GM23338 (cell line): ENCODE measurements around the gene RNF183. TPM values are rescaled to one million over a fixed set of nuclear protein-coding genes. Genes with fewer than 3 reads are reported as not detected.

ENCODE experiments used
- ATAC-seq: fragments of 200-7000 bp; cut with Tn5 transposase; 3 replicates; pipeline ENCODE4 v1.9.1; 2020
- DNase-seq: peaks from one replicate; pipeline ENCODE4 v3.0.0-alpha.2; 2015; ENCODE audit warnings: low spot score
- H2AFZ ChIP-seq: fragments of 200-600 bp; sonication (generic); 2 replicates; pipeline ENCODE4 v1.8.0; 2016; ENCODE audit warnings: antibody characterized with exemption, mild to moderate bottlenecking, moderate library complexity
- H3F3A ChIP-seq: fragments of 200-600 bp; sonication (generic); replicated peaks from 2 replicates; pipeline ENCODE4 v1.8.0; 2017; ENCODE audit warnings: antibody characterized with exemption, mixed run types, low read depth
- H3K27ac ChIP-seq: fragments of 200-600 bp; sonication (generic); 2 replicates; pipeline ENCODE4 v1.6.1; 2016; ENCODE audit warnings: low read depth
- H3K27me3 ChIP-seq: fragments of 200-600 bp; sonication (generic); 2 replicates; pipeline ENCODE4 v1.8.0; 2016; ENCODE audit warnings: mild to moderate bottlenecking, mixed run types, moderate library complexity; ENCODE audit not compliant: insufficient read depth
- H3K36me3 ChIP-seq: fragments of 200-600 bp; sonication (generic); 2 replicates; pipeline ENCODE4 v1.8.0; 2016; ENCODE audit warnings: mild to moderate bottlenecking; ENCODE audit not compliant: insufficient read depth
- H3K4me1 ChIP-seq: fragments of 200-600 bp; sonication (generic); 2 replicates; pipeline ENCODE4 v1.8.0; 2016; ENCODE audit warnings: mild to moderate bottlenecking, moderate library complexity; ENCODE audit not compliant: insufficient read depth
- H3K4me2 ChIP-seq: fragments of 200-600 bp; sonication (generic); 2 replicates; pipeline ENCODE4 v1.7.1; 2017; ENCODE audit warnings: mixed run types
- H3K4me3 ChIP-seq: fragments of 200-600 bp; sonication (generic); 2 replicates; pipeline ENCODE4 v1.6.1; 2016; ENCODE audit warnings: mixed run types
- H3K79me2 ChIP-seq: fragments of 200-600 bp; sonication (generic); replicated peaks from 2 replicates; pipeline ENCODE4 v1.8.0; 2017; ENCODE audit warnings: mild to moderate bottlenecking; ENCODE audit not compliant: insufficient read depth
- H3K9me2 ChIP-seq: fragments of 200-600 bp; sonication (generic); 2 replicates; pipeline ENCODE4 v1.8.0; 2017; ENCODE audit not compliant: insufficient read depth
- H4K20me1 ChIP-seq: fragments of 200-600 bp; sonication (generic); replicated peaks from 2 replicates; pipeline ENCODE4 v1.8.0; 2017; ENCODE audit warnings: mild to moderate bottlenecking; ENCODE audit not compliant: insufficient read depth
- H3K27ac Mint-ChIP-seq: 2 replicates; pipeline ENCODE4 v1.8.0; 2020; ENCODE audit warnings: inconsistent platforms, mild to moderate bottlenecking, moderate library complexity, mixed read lengths
- H3K27me3 Mint-ChIP-seq: 3 replicates; pipeline ENCODE4 v1.8.0; 2022; ENCODE audit warnings: low read depth, mild to moderate bottlenecking, moderate library complexity, mixed read lengths, inconsistent platforms; ENCODE audit not compliant: insufficient read depth, poor library complexity
- H3K36me3 Mint-ChIP-seq: 3 replicates; pipeline ENCODE4 v1.8.0; 2021; ENCODE audit warnings: low read depth, mild to moderate bottlenecking, inconsistent platforms, moderate library complexity, mixed read lengths
- H3K4me1 Mint-ChIP-seq: 3 replicates; pipeline ENCODE4 v1.8.0; 2020; ENCODE audit warnings: mild to moderate bottlenecking, inconsistent platforms, mixed read lengths
- H3K4me3 Mint-ChIP-seq: 3 replicates; pipeline ENCODE4 v1.8.0; 2021; ENCODE audit warnings: moderate library complexity, mild to moderate bottlenecking, inconsistent platforms, mixed read lengths
- H3K9me3 Mint-ChIP-seq: 3 replicates; pipeline ENCODE4 v1.8.0; 2020; ENCODE audit warnings: moderate library complexity, mild to moderate bottlenecking, inconsistent platforms, mixed read lengths
- ZNF331 ChIP-seq: fragments of 250-450 bp; sonication (Bioruptor Pico); IDR thresholded peaks from 2 replicates; pipeline ENCODE4 v1.5.0; 2020; ENCODE audit warnings: low read depth, mild to moderate bottlenecking, moderate library complexity
- ZNF462 ChIP-seq: fragments of 250-450 bp; sonication (Bioruptor Pico); IDR thresholded peaks from 2 replicates; pipeline ENCODE4 v1.5.0; 2020; ENCODE audit warnings: mild to moderate bottlenecking, moderate library complexity
- polyA plus RNA-seq: library from polyadenylated mRNA; unstranded; fragments of >200 nt; fragmentation: Nextera tagmentation; extraction: Ambion mirVana; gene quantifications from 2 replicates; pipeline ENCODE4 v1.2.1, GENCODE V29; 2016
- total RNA-seq: library from RNA; depleted of rRNA; stranded (reverse); fragments of >200 nt; shearing (Covaris generic); gene quantifications from 2 replicates; pipeline ENCODE4 v1.2.3, GENCODE V29; 2014
- TF ChIP-seq, protein P1 (sequence below), 2 experiments: fragments of 200-600 bp in 1 of 2; sonication (generic) in 1 of 2; conservative IDR thresholded peaks; 2 replicates each; pipeline versions ENCODE4 v1.5.1 to v1.6.1; 2016 to 2017; ENCODE audit warnings: antibody characterized with exemption in 2 of 2, low read depth in 2 of 2, mild to moderate bottlenecking in 2 of 2, moderate library complexity in 1 of 2

The RNF183 gene
- total and polyA plus RNA-seq, 2 experiments from 2014 or later = 0.42 TPM; not detected in 1

- H3K4me1 Mint-ChIP-seq = no peaks in the 10 kb centered on the region
- H3K4me3 Mint-ChIP-seq = no peak overlapping the region
- peaks cover 2% of the 10 kb centered on the region for H3K27me3 Mint-ChIP-seq
- Histone ChIP-seq H3K4me3 (no peak overlapping the region), H3K36me3 (no peaks in the 10 kb centered on the region), H3K27me3 (no peaks in the 10 kb centered on the region), H3K79me2 (no peaks in the 10 kb centered on the region), H3K4me1 (no peaks in the 10 kb centered on the region), H4K20me1 (no peaks in the 10 kb centered on the region), H2AFZ (no peak overlapping the region), H3K4me2 (no peak overlapping the region), H3K9me2 (no peaks in the 10 kb centered on the region), H3F3A (no peaks in the 10 kb centered on the region), H3K27ac (no peak overlapping the region)
- no peaks in the 10 kb centered on the region for H3K9me3 Mint-ChIP-seq
- no peak overlapping the region for H3K27ac Mint-ChIP-seq
- TF ChIP-seq ZNF331 (CRISPR knock-in tag) = no peak
- TF ChIP-seq, protein P1, sequence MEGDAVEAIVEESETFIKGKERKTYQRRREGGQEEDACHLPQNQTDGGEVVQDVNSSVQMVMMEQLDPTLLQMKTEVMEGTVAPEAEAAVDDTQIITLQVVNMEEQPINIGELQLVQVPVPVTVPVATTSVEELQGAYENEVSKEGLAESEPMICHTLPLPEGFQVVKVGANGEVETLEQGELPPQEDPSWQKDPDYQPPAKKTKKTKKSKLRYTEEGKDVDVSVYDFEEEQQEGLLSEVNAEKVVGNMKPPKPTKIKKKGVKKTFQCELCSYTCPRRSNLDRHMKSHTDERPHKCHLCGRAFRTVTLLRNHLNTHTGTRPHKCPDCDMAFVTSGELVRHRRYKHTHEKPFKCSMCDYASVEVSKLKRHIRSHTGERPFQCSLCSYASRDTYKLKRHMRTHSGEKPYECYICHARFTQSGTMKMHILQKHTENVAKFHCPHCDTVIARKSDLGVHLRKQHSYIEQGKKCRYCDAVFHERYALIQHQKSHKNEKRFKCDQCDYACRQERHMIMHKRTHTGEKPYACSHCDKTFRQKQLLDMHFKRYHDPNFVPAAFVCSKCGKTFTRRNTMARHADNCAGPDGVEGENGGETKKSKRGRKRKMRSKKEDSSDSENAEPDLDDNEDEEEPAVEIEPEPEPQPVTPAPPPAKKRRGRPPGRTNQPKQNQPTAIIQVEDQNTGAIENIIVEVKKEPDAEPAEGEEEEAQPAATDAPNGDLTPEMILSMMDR (conservative IDR thresholded peaks at IDR 0.05; ENCODE audit: low read depth in 2 of 2) = no peak
- no peaks in the 10 kb centered on the region for H3K36me3 Mint-ChIP-seq
- ATAC-seq = no peak
- no peak for DNase-seq
These were observed 15.9 kb upstream of the RNF183 start for GRCh38 chr9:113319054-113319453.

GRCh38 chr9:113317777-113318176 is 14.6 kb upstream of the RNF183 start:
- H3K36me3 Mint-ChIP-seq = no peaks in the 10 kb centered on the region
- TF ChIP-seq, protein P1 (conservative IDR thresholded peaks at IDR 0.05; ENCODE audit: low read depth in 2 of 2) = peak in 1 of 2 experiments; percentile 26; a peak in 1 of 4 replicates
- no peak for TF ChIP-seq ZNF462 (CRISPR knock-in tag)
- peaks cover 2% of the 10 kb centered on the region for H3K27me3 Mint-ChIP-seq
- ATAC-seq (no peak), DNase-seq (no peak)
- no peaks in the 10 kb centered on the region for H3K4me1 Mint-ChIP-seq
- H3K27me3 ChIP-seq = no peaks in the 10 kb centered on the region
- no peaks in the 10 kb centered on the region for H3K36me3 ChIP-seq
- no peak overlapping the region for H3K27ac Mint-ChIP-seq
- H3F3A ChIP-seq = no peaks in the 10 kb centered on the region
- H3K79me2 ChIP-seq = no peaks in the 10 kb centered on the region
- no peaks in the 10 kb centered on the region for H4K20me1 ChIP-seq
- no peak overlapping the region for H3K27ac ChIP-seq
- H3K4me1 ChIP-seq = no peaks in the 10 kb centered on the region
- H3K4me3 Mint-ChIP-seq = no peak overlapping the region
- no peaks in the 10 kb centered on the region for H3K9me3 Mint-ChIP-seq
- H3K4me2 ChIP-seq = no peak overlapping the region
- H3K9me2 ChIP-seq = no peaks in the 10 kb centered on the region
- H2AFZ ChIP-seq = no peak overlapping the region
- no peak overlapping the region for H3K4me3 ChIP-seq
